ENCODE measurements around the gene HIGD2A.

DNA sequence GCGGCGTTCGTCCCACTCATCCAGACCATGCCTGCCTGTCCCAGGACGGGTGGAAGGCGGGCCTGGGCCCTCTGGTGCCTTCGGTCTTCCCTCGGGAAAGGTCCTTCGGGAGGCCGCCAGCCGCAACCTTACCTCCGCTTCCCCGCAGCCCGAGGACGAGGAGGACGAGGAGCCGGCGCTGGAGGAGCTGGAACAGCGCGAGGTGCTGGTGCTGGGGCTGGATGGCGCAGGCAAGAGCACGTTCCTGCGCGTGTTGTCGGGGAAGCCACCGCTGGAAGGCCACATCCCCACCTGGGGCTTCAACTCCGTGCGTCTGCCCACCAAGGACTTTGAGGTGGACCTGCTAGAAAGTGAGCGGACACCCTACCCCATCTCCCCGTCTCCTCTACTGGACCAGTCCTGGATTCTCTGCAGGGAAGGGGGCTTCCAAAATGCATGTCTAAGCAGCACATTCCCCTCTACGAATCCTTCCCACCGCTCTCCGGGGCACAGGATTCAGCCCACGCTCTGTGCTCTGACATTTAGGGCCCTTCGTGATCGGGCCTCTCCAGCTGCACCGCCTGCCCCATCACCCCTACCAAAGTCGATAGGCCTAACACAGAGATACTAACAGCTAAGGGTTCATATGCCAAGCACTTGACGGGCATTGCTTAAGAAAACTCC, 22.2 kb upstream of the HIGD2A start:
- no peak for TF ChIP-seq RAD21 (conservative IDR thresholded peaks at IDR 0.05 in 1 of 2, IDR thresholded peaks at IDR 0.05 in 1 of 2)
- TF ChIP-seq MAZ (IDR thresholded peaks at IDR 0.05; ENCODE audit: borderline replicate concordance, low read depth, low read length) = no peak
- no peak for TF ChIP-seq POLR2A (IDR thresholded peaks at IDR 0.05; ENCODE audit: low read length)
- TF ChIP-seq, protein P1, sequence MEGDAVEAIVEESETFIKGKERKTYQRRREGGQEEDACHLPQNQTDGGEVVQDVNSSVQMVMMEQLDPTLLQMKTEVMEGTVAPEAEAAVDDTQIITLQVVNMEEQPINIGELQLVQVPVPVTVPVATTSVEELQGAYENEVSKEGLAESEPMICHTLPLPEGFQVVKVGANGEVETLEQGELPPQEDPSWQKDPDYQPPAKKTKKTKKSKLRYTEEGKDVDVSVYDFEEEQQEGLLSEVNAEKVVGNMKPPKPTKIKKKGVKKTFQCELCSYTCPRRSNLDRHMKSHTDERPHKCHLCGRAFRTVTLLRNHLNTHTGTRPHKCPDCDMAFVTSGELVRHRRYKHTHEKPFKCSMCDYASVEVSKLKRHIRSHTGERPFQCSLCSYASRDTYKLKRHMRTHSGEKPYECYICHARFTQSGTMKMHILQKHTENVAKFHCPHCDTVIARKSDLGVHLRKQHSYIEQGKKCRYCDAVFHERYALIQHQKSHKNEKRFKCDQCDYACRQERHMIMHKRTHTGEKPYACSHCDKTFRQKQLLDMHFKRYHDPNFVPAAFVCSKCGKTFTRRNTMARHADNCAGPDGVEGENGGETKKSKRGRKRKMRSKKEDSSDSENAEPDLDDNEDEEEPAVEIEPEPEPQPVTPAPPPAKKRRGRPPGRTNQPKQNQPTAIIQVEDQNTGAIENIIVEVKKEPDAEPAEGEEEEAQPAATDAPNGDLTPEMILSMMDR (IDR thresholded peaks at IDR 0.05) = no peak
- no peak for TF ChIP-seq KDM1A (IDR thresholded peaks at IDR 0.05; ENCODE audit: low read depth)
- TF ChIP-seq EP300 (IDR thresholded peaks at IDR 0.05) = no peak
- no peak for TF ChIP-seq NR3C1 (IDR thresholded peaks at IDR 0.05)
- TF ChIP-seq RNF2 (IDR thresholded peaks at IDR 0.05; ENCODE audit: borderline replicate concordance, low read depth) = no peak
- TF ChIP-seq, protein P2, sequence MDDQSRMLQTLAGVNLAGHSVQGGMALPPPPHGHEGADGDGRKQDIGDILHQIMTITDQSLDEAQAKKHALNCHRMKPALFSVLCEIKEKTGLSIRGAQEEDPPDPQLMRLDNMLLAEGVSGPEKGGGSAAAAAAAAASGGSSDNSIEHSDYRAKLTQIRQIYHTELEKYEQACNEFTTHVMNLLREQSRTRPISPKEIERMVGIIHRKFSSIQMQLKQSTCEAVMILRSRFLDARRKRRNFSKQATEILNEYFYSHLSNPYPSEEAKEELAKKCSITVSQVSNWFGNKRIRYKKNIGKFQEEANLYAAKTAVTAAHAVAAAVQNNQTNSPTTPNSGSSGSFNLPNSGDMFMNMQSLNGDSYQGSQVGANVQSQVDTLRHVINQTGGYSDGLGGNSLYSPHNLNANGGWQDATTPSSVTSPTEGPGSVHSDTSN (IDR thresholded peaks at IDR 0.05) = no peak
- no peak for TF ChIP-seq CHD2 (IDR thresholded peaks at IDR 0.05; ENCODE audit: low read length, partially characterized antibody)
- no peak for TF ChIP-seq JUNB (IDR thresholded peaks at IDR 0.05)
- no peak for TF ChIP-seq HDAC2 (IDR thresholded peaks at IDR 0.05)
- no peak for TF ChIP-seq RFX5 (IDR thresholded peaks at IDR 0.05)
